ENCODE measurements around the gene SS18.
"Not testable (repeated sequence)": the region's sequence is repeated elsewhere in the genome, so short reads cannot be mapped to it uniquely, and the experiment has no call there.

Gene SS18, protein sequence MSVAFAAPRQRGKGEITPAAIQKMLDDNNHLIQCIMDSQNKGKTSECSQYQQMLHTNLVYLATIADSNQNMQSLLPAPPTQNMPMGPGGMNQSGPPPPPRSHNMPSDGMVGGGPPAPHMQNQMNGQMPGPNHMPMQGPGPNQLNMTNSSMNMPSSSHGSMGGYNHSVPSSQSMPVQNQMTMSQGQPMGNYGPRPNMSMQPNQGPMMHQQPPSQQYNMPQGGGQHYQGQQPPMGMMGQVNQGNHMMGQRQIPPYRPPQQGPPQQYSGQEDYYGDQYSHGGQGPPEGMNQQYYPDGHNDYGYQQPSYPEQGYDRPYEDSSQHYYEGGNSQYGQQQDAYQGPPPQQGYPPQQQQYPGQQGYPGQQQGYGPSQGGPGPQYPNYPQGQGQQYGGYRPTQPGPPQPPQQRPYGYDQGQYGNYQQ

GRCh38 chr18:26090130-26091046 lies at the start of gene SS18:
Gene SS18 (minus strand): TSS chr18:26090613. CDS start chr18:26090569, 44 bp downstream.
- peak; percentile 87 for DNase-seq

DNA sequence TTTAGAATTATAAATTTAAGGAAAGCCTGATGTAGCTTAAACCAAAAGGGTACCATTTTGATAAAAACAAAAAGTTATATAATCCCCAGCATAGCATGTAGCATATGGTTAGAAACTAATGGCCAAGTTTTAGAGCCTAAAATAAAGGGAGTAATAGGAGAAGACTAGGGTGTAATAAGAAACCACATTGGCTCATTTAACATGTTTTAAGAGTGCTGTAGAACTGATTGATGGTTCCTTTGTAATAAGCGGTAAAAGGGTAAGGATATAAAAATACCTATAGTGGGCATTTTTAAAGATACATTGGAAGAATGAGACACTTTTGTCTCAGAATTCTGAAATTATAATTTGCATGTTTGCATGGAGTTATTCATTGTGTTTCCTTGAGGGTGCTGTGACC lies 45.1 kb upstream of the SS18 start:
- DNase-seq: no peak

DNA sequence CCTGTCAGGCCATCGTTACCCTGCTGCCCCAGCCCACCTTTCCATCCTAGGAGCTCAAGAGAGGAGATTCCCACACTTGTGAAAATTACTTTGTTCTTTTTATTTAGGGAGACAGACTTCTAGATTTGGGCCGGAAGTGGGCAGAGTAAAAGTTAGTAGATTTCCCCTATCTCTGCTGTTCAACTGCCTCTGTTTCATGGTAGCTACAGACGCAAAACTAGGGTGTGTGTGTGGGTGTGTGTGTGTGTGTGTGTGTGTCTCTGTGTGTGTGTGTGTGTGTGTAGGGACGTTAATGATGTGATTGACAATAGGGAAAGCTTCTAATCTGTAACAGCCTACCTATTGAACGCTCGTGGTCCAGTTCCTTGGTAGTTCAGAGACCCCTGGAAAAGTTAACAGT lies 43.7 kb upstream of the SS18 start:
- no peak for DNase-seq

DNA sequence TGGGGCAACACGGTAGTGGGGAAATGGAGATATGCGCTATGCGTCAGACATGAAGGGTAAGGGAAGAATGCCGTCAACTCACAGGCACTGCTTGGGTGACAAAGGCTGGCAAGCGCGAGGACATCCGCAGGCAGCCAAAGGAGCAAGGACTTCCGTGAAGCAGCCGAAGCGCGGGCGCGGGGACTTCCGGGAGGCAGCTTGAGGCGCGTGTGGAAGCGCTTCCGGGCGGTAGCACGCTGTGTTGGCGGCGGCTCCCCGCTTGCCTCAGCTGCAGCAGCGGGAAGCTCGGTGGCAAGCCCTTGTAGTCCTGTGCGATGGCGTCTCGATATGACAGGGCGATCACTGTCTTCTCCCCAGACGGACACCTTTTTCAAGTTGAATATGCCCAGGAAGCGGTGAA lies 43.2 kb upstream of the SS18 start, which contains the start of gene PSMA8:
Gene PSMA8, plus strand, starts transcription at position 218 of the 400 bp plus-strand sequence. Its CDS starts 97 bp downstream, at position 315.
- peak; percentile 53 for DNase-seq

- not testable (repeated sequence) for DNase-seq
These were observed 37.8 kb upstream of the SS18 start for GRCh38 chr18:26128192-26128591.

GRCh38 chr18:26127786-26128185 lies 37.4 kb upstream of the SS18 start:
- DNase-seq: no peak

DNA sequence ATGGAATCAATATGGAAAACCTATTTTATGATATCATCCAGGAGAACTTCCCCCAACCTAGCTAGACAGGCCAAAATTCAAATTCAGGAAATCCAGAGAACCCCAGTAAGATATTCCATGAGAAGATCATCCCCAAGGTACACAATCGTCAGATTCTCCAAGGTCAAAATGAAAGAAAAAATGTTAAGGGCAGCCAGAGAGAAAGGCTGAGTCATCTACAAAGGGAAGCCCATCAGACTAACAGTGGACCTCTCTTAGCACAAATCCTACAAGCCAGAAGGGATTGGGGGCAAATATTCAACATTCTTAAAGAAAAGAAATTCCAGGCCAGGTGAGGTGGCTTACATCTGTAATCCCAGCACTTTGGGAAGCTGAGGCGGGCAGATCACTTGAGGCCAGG lies 31.6 kb upstream of the SS18 start:
- DNase-seq: not testable (repeated sequence)

DNA sequence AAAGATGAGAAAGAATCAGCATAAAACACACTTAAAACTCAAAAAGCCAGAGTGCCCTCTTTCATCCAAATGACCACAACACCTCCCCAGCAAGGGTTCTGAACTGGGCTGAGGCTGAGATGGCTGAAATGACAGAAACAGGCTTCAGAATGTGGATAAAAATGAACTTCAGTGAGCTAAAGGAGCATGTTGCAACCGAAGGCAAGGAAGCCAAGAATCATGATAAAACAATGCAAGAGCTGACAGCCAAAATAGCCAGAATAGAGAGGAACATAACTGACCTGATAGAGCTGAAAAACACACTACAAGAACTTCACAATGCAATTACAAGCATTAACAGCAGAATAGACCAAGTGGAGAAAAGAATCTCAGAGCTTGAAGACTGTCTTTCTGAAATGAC lies 31.1 kb upstream of the SS18 start:
- no peak for DNase-seq

DNA sequence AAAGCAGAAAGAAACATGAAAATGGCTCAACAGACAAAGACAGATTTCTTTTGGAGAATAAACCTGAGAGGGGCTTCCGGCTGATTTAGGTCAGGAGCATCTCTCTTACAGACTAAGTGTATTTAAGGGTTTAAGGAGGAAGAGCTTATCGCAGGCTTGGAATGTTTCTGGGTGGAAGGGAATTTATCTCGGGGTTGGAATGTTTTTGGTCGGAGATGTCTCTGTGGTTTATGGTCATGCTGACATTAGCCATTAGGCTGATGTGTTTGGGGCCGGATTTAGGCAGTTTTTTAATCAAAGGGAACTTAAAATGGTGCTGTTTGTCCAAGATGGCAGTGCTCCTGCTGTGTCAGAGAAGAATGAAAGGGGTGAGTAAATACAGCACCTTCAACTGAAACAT lies 28.8 kb upstream of the SS18 start:
- DNase-seq: no peak

DNA sequence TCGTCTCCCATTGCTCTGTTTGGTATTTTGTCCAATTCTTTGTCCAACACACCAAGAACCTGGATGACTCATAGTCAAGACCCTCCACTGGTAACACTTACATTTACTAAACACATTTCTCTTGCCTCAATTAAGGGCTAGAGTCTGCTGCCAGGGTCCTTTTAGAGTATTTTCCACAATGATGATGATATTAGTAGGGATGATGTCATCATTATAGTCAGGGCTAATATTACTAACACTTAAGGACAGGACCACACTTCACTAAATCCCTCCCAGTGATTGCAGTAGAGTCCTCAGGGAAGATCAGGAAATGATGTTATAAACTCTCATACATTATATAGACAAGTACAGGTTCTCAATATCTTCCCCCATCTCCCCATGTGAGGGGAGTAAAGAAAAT lies 13.6 kb upstream of the SS18 start:
- no peak for DNase-seq

DNA sequence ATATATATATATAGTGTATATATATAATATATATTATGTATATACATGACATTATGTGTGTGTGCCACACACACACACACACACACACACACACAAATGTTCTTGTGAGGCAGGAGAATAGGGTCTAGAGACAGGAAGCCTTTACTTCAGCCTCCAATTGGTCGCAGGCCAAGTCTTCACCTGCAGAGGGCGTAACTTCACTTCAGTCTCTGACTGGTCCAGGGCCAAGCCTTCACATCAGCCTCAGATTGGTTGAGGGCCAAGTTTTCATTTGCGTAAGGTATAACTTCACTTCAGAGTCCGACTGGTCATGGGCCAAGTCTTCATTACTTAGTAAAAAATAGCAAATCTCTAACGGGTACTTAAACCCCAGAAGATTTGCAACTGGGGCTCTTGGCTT lies 13.2 kb upstream of the SS18 start:
- peak; percentile 33 for DNase-seq

GRCh38 chr18:26097563-26097962 lies 7.2 kb upstream of the SS18 start:
- no peak for DNase-seq

GRCh38 chr18:26096852-26097251 lies 6.4 kb upstream of the SS18 start:
- DNase-seq: no peak

DNA sequence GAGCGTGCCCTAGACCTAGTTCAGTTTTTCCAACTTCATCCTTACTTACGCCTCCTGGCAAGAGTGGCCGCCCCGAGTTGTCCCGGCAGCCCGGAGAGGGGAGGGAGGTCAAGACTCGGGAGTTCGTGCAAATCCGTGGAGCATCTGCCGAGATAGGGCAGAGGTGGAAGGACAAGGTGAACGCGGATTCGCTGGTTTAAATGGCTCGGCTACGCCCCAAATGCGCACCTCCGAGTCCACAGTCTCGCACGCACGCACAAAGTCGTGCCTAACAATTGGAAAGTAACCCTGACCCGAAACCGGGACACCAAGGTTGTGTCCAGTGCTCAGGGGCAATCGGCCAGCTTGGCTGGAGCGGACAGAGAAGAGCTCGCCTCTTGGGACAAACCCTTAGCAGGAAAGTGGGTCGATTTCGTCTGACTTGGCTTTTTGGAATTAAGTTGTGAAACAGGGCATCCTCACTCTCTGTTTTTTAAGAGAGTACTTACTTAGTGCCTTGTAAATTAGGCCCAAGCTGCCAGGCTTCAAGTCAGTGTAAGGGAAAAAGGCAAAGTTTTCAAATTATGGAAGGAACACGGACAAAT lies 726 bp upstream of the SS18 start:
- DNase-seq: no peak

DNA sequence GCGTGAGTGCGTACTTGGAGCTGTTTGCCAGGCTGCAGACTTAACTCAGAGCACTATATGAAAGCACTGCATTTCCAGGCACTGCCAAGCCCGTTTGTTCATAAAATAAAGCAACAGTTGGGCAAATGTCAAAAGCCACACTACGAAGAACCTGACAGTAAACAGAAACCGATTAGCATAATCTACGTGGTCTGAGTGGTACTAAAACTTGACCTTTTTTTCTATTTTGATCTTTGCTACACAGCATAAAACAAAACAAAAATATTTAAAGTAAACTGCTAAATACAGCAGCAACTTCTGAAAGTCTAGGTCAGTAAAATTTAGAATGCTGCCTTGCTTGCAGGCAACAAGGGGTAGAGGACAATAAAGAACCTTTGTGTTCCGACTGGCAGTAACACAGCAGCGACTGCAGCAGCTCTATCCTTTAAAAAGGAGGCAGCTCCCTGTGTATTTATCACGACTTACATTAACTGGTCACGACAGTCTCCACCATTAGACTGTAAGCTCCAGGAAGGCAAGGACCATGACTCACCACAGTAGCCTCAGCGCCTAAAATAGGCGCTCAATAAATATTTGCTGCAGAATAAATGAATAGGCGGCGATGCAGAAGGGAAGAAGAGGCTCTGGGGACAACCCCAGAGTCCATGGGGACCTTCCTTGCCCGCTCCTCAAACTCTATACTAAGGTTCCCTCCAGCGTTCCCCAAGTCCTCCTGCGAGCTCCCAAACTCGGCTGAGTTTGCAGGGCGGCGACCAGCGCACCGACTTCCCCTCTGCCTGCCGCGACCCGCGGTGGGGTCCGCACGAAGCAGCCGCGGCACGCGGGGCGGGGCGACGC lies 902 bp downstream of the SS18 start:
- no peak for DNase-seq

GRCh38 chr18:26088487-26088886 lies 1.9 kb downstream of the SS18 start:
- no peak for DNase-seq

DNA sequence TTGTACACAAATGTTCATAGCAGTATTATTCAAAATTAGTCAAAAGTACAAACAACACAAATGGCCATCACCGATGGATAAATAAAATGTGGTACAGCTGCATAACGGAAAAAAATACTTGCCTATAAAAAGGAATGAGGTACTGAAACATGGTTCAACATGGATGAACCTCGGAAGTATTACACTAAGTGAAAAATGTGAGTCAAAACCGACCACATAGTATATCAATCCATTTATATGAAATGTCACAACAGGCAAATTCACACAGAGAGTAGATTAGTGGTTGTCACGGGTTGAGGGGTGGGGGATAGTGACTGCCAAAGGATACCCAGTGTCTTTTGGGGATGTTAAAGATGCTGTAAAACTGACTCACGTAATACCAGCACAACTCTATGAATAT lies 3.5 kb downstream of the SS18 start:
- DNase-seq: no peak

DNA sequence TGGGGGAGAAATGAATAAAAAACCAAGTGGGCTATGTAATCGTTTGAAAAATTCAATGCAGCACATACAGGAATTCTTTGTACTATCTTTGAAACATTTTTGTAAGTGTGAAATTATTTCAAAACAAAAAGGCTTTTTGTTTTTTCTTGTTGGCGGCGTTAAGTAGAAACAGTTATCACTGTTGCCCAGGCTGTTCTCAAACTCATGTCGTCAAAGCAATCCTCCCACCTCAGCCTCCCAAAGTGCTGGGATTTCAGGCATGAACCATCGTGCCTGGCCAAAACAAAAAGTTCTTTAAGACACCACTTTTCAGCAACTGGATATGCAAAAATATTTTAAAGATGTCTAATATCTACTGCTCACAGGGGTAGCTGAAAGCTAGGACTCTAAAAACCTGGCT lies 5.4 kb downstream of the SS18 start:
- DNase-seq: no peak

- no peak for DNase-seq
These were observed 7.3 kb downstream of the SS18 start for GRCh38 chr18:26083099-26083498.

DNA sequence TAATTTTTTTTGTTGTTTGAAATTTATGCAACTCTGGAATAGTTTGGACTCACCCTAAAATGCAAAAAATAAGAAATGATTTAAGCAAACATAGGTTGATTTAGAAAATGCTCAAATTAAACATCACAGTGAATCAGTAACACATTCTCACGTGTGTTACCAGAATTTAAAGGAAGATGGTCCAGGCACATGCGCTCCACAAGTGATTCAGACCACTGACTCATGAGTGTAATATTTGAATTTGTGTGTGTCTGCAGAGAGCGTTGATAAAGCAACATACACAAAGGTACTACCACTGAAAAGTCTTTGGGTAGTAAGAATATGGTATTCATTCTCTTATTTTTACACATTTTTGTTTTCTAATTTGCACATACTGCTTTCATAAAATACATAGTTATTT lies 7.9 kb downstream of the SS18 start:
- DNase-seq: no peak

DNA sequence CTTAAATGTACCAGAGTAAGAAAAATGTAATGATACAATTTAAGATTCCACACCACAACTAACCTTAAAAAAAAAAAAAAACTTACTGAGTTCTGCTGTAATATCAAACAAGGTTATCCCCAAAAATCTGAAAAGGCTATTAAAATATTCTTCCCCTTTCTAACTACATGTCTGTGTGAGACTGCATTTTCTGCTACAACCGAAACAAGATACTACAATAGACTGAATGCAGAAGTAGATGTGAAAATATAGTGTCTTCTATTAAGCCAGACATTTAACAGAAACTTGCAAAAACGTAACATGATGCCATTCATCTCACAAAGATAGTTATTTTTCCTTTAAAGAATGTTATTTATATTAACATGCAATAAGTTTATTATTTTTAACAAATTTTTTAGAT lies 16.2 kb downstream of the SS18 start:
- no peak for DNase-seq

GRCh38 chr18:26073758-26074157 lies 16.7 kb downstream of the SS18 start:
- no peak for DNase-seq

DNA sequence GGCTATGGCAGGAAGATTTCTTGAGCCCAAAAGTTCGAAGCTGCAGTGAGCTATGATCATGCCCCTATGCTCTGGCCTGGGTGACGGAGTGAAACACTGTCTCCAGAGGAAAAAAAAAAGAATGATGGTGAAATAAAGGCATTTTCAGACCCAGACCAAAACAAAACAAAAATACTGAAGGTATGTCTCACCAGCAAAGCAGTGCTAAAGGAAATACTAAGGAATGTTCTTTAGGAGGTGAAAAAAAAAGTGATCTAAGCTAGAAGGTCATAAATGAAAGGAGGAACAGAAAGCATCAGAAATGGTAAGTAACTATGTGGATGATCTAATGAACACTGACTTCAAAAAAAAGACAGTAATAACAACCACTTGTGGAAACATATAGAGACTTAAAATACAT lies 18.7 kb downstream of the SS18 start:
- no peak for DNase-seq
